Karpas-422 (cell line): ENCODE data around the gene OPTN. TPM values are rescaled to one million over a fixed set of nuclear protein-coding genes. Genes with fewer than 3 reads are reported as not detected.
A peak's percentile ranks its signal among the peaks of the same experiment; 100 is the strongest.
"Not testable (repeated sequence)": the region's sequence is repeated elsewhere in the genome, so short reads cannot be mapped to it uniquely, and the experiment has no call there.

Source experiments
- DNase-seq: peaks from one replicate; pipeline ENCODE4 v3.0.0-alpha.2; 2015
- H2AFZ ChIP-seq: fragments of 200-600 bp; sonication (generic); 2 replicates; pipeline ENCODE4 v1.6.1; 2014; ENCODE audit warnings: antibody characterized with exemption, low read length, mixed read lengths
- H3K27ac ChIP-seq: fragments of 200-600 bp; sonication (generic); 2 replicates; pipeline ENCODE4 v1.5.1; 2014; ENCODE audit warnings: mild to moderate bottlenecking, low read length, moderate library complexity
- H3K27me3 ChIP-seq: fragments of 200-600 bp; sonication (generic); 2 replicates; pipeline ENCODE4 v1.6.1; 2014; ENCODE audit warnings: low read length, mixed read lengths
- H3K36me3 ChIP-seq: fragments of 200-600 bp; sonication (generic); 2 replicates; pipeline ENCODE4 v1.6.1; 2014; ENCODE audit warnings: low read length, mixed read lengths; ENCODE audit not compliant: insufficient read depth
- H3K4me1 ChIP-seq: fragments of 200-600 bp; sonication (generic); 2 replicates; pipeline ENCODE4 v1.6.1; 2014; ENCODE audit warnings: mild to moderate bottlenecking, low read length, mixed read lengths
- H3K4me2 ChIP-seq: fragments of 200-600 bp; sonication (generic); 2 replicates; pipeline ENCODE4 v1.6.1; 2014; ENCODE audit warnings: low read length, low read depth, mild to moderate bottlenecking; ENCODE audit not compliant: poor library complexity, severe bottlenecking
- H3K4me3 ChIP-seq: fragments of 200-600 bp; sonication (generic); 2 replicates; pipeline ENCODE4 v1.5.1; 2014; ENCODE audit warnings: mild to moderate bottlenecking, antibody characterized with exemption, low read length, mixed read lengths
- H3K79me2 ChIP-seq: fragments of 200-600 bp; sonication (generic); 2 replicates; pipeline ENCODE4 v1.6.1; 2014; ENCODE audit warnings: mild to moderate bottlenecking, low read length, mixed read lengths
- H3K9ac ChIP-seq: fragments of 200-600 bp; sonication (generic); 2 replicates; pipeline ENCODE4 v1.6.0; 2014; ENCODE audit warnings: low read length
- H3K9me2 ChIP-seq: fragments of 200-600 bp; sonication (generic), shearing (Covaris generic); replicated peaks from 2 replicates; pipeline ENCODE4 v1.6.0; 2014; ENCODE audit warnings: mild to moderate bottlenecking, low read length, moderate library complexity; ENCODE audit not compliant: insufficient read depth
- H3K9me3 ChIP-seq: fragments of 300-700, 200-600 bp; sonication (generic); 2 replicates; pipeline ENCODE4 v1.6.1; 2014; ENCODE audit warnings: low read length, mixed read lengths
- H4K20me1 ChIP-seq: fragments of 200-600 bp; sonication (generic); 2 replicates; pipeline ENCODE4 v1.6.1; 2014; ENCODE audit warnings: mild to moderate bottlenecking, antibody characterized with exemption, low read length, low read depth; ENCODE audit not compliant: insufficient read depth
- total RNA-seq: library from RNA; depleted of rRNA; stranded (reverse); fragments of >200 nt; shearing (Covaris generic); gene quantifications from 2 replicates; pipeline ENCODE4 v1.2.3, GENCODE V29; 2014; ENCODE audit warnings: low replicate concordance

Gene OPTN
- total RNA-seq, 1 experiment from 2014 or later = 0.56 TPM

DNA sequence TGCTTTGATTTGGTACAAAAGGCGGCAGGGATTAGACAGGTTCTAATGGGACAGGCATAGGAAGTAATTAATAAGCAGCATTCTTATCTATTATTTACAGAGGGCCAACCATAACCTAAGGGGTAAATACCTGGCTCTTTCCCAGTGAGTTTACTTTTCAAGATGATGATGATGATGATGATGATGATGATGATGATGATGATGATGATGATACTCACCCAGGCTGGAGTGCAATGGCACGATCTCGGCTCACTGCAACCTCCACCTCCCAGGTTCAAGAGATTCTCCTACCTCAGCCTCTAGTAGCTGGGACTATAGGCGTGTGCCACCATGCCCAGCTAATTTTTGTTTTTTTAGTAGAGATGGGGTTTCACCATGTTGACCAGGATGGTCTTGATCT is 5.9 kb upstream of the OPTN start:
- not testable (repeated sequence) for H3K79me2 ChIP-seq, H3K27ac ChIP-seq, H2AFZ ChIP-seq, H3K4me3 ChIP-seq, H4K20me1 ChIP-seq, H3K9ac ChIP-seq, H3K27me3 ChIP-seq, H3K36me3 ChIP-seq, DNase-seq, H3K4me2 ChIP-seq, H3K9me3 ChIP-seq, H3K9me2 ChIP-seq, H3K4me1 ChIP-seq

GRCh38 chr10:13095094-13095493 is 4.9 kb upstream of the OPTN start:
- Histone ChIP-seq H3K27ac (no peak overlapping the region), H3K4me3 (no peak overlapping the region), H4K20me1 (no peaks in the 10 kb centered on the region), H3K9ac (no peak overlapping the region), H3K36me3 (no peaks in the 10 kb centered on the region), H3K79me2 (no peaks in the 10 kb centered on the region), H3K4me2 (no peak overlapping the region), H3K27me3 (no peaks in the 10 kb centered on the region), H3K9me2 (no peaks in the 10 kb centered on the region), H2AFZ (no peak overlapping the region), H3K9me3 (no peaks in the 10 kb centered on the region), H3K4me1 (peaks cover 4% of the 10 kb centered on the region)
- no peak for DNase-seq

GRCh38 chr10:13095929-13096328 is 4.0 kb upstream of the OPTN start:
- Histone ChIP-seq H3K4me2 (no peak overlapping the region), H3K9ac (no peak overlapping the region), H3K36me3 (no peaks in the 10 kb centered on the region), H3K27me3 (no peaks in the 10 kb centered on the region), H3K4me1 (peaks cover 4% of the 10 kb centered on the region), H3K9me3 (no peaks in the 10 kb centered on the region), H3K79me2 (no peaks in the 10 kb centered on the region), H3K27ac (no peak overlapping the region), H2AFZ (no peak overlapping the region), H3K4me3 (no peak overlapping the region), H4K20me1 (no peaks in the 10 kb centered on the region), H3K9me2 (no peaks in the 10 kb centered on the region)
- no peak for DNase-seq

GRCh38 chr10:13099144-13099665 is 758 bp upstream of the OPTN start:
- no peak for DNase-seq
- H3K4me3 ChIP-seq = peak overlapping the region; percentile 54

GRCh38 chr10:13100349-13101294 is 659 bp downstream of the OPTN start:
- H3K27ac ChIP-seq = no peak overlapping the region
- DNase-seq = no peak
- no peaks in the 10 kb centered on the region for H3K27me3 ChIP-seq
- no peaks in the 10 kb centered on the region for H3K36me3 ChIP-seq
- no peaks in the 10 kb centered on the region for H3K9me2 ChIP-seq
- peaks cover 4% of the 10 kb centered on the region for H3K4me1 ChIP-seq
- peak overlapping the region; percentile 43; the same call in 1 of the 2 replicates for H3K9ac ChIP-seq
- no peaks in the 10 kb centered on the region for H3K9me3 ChIP-seq
- no peak overlapping the region for H2AFZ ChIP-seq
- H3K4me3 ChIP-seq = peak overlapping the region; percentile 58; the same call in 1 of the 2 replicates
- no peaks in the 10 kb centered on the region for H4K20me1 ChIP-seq
- peak overlapping the region; percentile 59 for H3K4me2 ChIP-seq
- no peaks in the 10 kb centered on the region for H3K79me2 ChIP-seq

More at GRCh38 chr10:13099144-13099665, 758 bp upstream of the OPTN start:
- H3K79me2 ChIP-seq = no peaks in the 10 kb centered on the region
- H3K4me2 ChIP-seq = peak overlapping the region; percentile 59
- H3K27ac ChIP-seq = no peak overlapping the region
- H3K4me1 ChIP-seq = peaks cover 4% of the 10 kb centered on the region
- 0 out of 2 replicates have a peak overlapping the region, but pooled peaks have one; percentile 41 for H2AFZ ChIP-seq
- H3K27me3 ChIP-seq = no peaks in the 10 kb centered on the region
- H3K36me3 ChIP-seq = no peaks in the 10 kb centered on the region
- H3K9me2 ChIP-seq = no peaks in the 10 kb centered on the region
- no peaks in the 10 kb centered on the region for H3K9me3 ChIP-seq
- no peaks in the 10 kb centered on the region for H4K20me1 ChIP-seq
- no peak overlapping the region; the same call in 1 of the 2 replicates for H3K9ac ChIP-seq

GRCh38 chr10:13102002-13102794 is 2.2 kb downstream of the OPTN start:
- H3K27ac ChIP-seq = no peak overlapping the region
- H3K9ac ChIP-seq = no peak overlapping the region

GRCh38 chr10:13103554-13103953 is 3.6 kb downstream of the OPTN start:
- Histone ChIP-seq H4K20me1 (no peaks in the 10 kb centered on the region), H3K27me3 (no peaks in the 10 kb centered on the region), H2AFZ (no peak overlapping the region), H3K9me2 (no peaks in the 10 kb centered on the region), H3K4me2 (no peak overlapping the region), H3K27ac (no peak overlapping the region), H3K9me3 (no peaks in the 10 kb centered on the region), H3K4me1 (peaks cover 4% of the 10 kb centered on the region), H3K9ac (no peak overlapping the region), H3K79me2 (no peaks in the 10 kb centered on the region), H3K36me3 (no peaks in the 10 kb centered on the region), H3K4me3 (no peak overlapping the region)
- no peak for DNase-seq

More at GRCh38 chr10:13102002-13102794, 2.2 kb downstream of the OPTN start:
- no peak overlapping the region for H2AFZ ChIP-seq
- H3K9me3 ChIP-seq = no peaks in the 10 kb centered on the region
- no peaks in the 10 kb centered on the region for H3K36me3 ChIP-seq
- H3K9me2 ChIP-seq = no peaks in the 10 kb centered on the region
- H3K4me1 ChIP-seq = peaks cover 4% of the 10 kb centered on the region
- H3K4me3 ChIP-seq = no peak overlapping the region
- no peaks in the 10 kb centered on the region for H3K79me2 ChIP-seq
- H3K27me3 ChIP-seq = no peaks in the 10 kb centered on the region
- H4K20me1 ChIP-seq = no peaks in the 10 kb centered on the region
- no peak for DNase-seq
- H3K4me2 ChIP-seq = no peak overlapping the region

GRCh38 chr10:13104697-13105096 is 4.7 kb downstream of the OPTN start:
- H3K4me1 ChIP-seq = peaks cover under 1% of the 10 kb centered on the region
- H2AFZ ChIP-seq = no peak overlapping the region
- H3K9me3 ChIP-seq = no peaks in the 10 kb centered on the region
- H4K20me1 ChIP-seq = no peaks in the 10 kb centered on the region
- no peaks in the 10 kb centered on the region for H3K27me3 ChIP-seq
- no peaks in the 10 kb centered on the region for H3K79me2 ChIP-seq
- H3K9ac ChIP-seq = no peak overlapping the region
- no peaks in the 10 kb centered on the region for H3K36me3 ChIP-seq
- no peak overlapping the region for H3K4me2 ChIP-seq
- H3K27ac ChIP-seq = no peak overlapping the region
- H3K4me3 ChIP-seq = no peak overlapping the region
- H3K9me2 ChIP-seq = no peaks in the 10 kb centered on the region
- no peak for DNase-seq
